ENCODE measurements around the gene ZNF219. TPM values are rescaled to one million over a fixed set of nuclear protein-coding genes. Genes with fewer than 3 reads are reported as not detected.

Gene ZNF219
- total and polyA plus RNA-seq, 2 of the 13 experiments (the other 11 are each of a cell fraction or from before 2014, with no cell fraction given), result 34.5 to 36.6 TPM

GRCh38 chr14:21043974-21044618 lies 54.4 kb downstream of the ZNF219 start (continued):
- no peak for TF ChIP-seq ZNF784 (CRISPR knock-in tag; IDR thresholded peaks at IDR 0.05; ENCODE audit: borderline replicate concordance)
- no peak for TF ChIP-seq SYNCRIP (IDR thresholded peaks at IDR 0.05; ENCODE audit: insufficient read depth, low read depth, low read length)
- peak; percentile 86 for TF ChIP-seq ZMYM3 (CRISPR knock-in tag; IDR thresholded peaks at IDR 0.05)
- TF ChIP-seq ZFP90 (CRISPR knock-in tag; IDR thresholded peaks at IDR 0.05; ENCODE audit: borderline replicate concordance), result no peak
- no peak for TF ChIP-seq ZNF3 (CRISPR knock-in tag; IDR thresholded peaks at IDR 0.05)
- TF ChIP-seq ZBTB43 (CRISPR knock-in tag; conservative IDR thresholded peaks at IDR 0.05), result 0 out of 2 replicates have a peak, but pooled peaks have one; percentile 15
- no peak for TF ChIP-seq MYC (CRISPR knock-in tag; IDR thresholded peaks at IDR 0.05; ENCODE audit: borderline replicate concordance)
- TF ChIP-seq HOXA3 (CRISPR knock-in tag; IDR thresholded peaks at IDR 0.05), result peak; percentile 47; the same call in 1 of the 2 replicates
- peak; percentile 41 for TF ChIP-seq ZNF574 (CRISPR knock-in tag; IDR thresholded peaks at IDR 0.05)
- TF ChIP-seq ZHX1 (CRISPR knock-in tag; IDR thresholded peaks at IDR 0.05; ENCODE audit: low read depth), result no peak
- TF ChIP-seq KDM3A (CRISPR knock-in tag; IDR thresholded peaks at IDR 0.05; ENCODE audit: low read depth), result no peak
- peak in 1 of 2 experiments; percentile 65; a peak in 2 of 4 replicates for TF ChIP-seq EP300 (IDR thresholded peaks at IDR 0.05; ENCODE audit: low read depth in 2 of 2, low read length in 2 of 2)
- TF ChIP-seq EP300 (CRISPR knock-in tag; IDR thresholded peaks at IDR 0.05; ENCODE audit: borderline replicate concordance), result no peak
- TF ChIP-seq ZNF484 (CRISPR knock-in tag; IDR thresholded peaks at IDR 0.05; ENCODE audit: borderline replicate concordance, low read depth), result no peak
- no peak for TF ChIP-seq NPAS2 (CRISPR knock-in tag; IDR thresholded peaks at IDR 0.05; ENCODE audit: borderline replicate concordance)
- TF ChIP-seq E2F1 (CRISPR knock-in tag; IDR thresholded peaks at IDR 0.05), result no peak
- TF ChIP-seq ZNF331 (CRISPR knock-in tag; IDR thresholded peaks at IDR 0.05), result peak; percentile 62; the same call in 1 of the 2 replicates
- no peak for TF ChIP-seq ZFP62 (CRISPR knock-in tag; IDR thresholded peaks at IDR 0.05)
- TF ChIP-seq THYN1 (CRISPR knock-in tag; IDR thresholded peaks at IDR 0.05; ENCODE audit: borderline replicate concordance, low read depth), result no peak
- peak; percentile 97; the same call in 1 of the 2 replicates for TF ChIP-seq CHD4 (IDR thresholded peaks at IDR 0.05; ENCODE audit: borderline replicate concordance, low read length)
- TF ChIP-seq ZNF17 (CRISPR knock-in tag; IDR thresholded peaks at IDR 0.05), result no peak

All from HepG2 (cell line).